GM18499 (cell line): ENCODE measurements around the gene LAYN.

Experiments
- ATAC-seq: cut with Tn5 transposase; IDR thresholded peaks from one replicate; pipeline ENCODE4 v1.9.1; 2021; ENCODE audit warnings: moderate number of reproducible peaks; ENCODE audit not compliant: insufficient read depth, unreplicated experiment

Gene LAYN

DNA sequence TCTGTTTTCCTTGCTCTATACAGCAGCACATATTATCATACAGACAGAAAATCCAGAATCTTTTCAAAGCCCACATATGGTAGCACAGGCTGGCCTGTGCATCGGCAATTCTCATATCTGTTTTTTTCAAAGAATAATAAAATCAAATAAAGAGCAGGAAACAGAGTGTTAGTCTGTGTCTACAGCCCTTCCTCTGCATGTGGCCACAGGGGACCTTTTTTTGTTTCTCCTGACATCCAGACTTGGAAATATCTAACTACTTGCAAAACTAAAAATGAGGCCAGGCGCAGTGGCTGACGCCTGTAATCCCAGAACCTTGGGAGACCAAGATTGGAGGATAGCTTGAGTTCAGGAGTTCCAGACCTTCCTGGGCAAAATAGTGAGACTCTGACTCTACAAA lies 20.3 kb downstream of the LAYN start:
- no peak for ATAC-seq

DNA sequence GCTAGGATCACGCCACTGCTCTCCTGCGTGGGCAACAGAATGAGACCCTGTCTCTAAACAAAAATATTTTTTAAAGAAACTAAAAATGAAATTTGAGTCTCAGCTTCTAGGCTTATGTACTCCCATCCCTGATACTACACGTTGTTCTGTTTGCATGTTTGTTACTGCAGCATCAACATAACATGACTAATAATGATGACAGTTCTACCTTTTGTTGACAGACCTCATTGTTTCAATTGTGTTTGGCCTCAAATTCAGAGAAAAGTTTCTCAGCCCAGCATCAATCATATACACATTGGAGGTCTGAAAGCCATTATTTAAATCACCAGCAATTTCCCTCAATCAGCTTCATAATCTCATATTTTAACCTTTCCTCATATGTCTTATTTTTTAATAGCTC lies 20.8 kb downstream of the LAYN start:
- ATAC-seq, result no peak

DNA sequence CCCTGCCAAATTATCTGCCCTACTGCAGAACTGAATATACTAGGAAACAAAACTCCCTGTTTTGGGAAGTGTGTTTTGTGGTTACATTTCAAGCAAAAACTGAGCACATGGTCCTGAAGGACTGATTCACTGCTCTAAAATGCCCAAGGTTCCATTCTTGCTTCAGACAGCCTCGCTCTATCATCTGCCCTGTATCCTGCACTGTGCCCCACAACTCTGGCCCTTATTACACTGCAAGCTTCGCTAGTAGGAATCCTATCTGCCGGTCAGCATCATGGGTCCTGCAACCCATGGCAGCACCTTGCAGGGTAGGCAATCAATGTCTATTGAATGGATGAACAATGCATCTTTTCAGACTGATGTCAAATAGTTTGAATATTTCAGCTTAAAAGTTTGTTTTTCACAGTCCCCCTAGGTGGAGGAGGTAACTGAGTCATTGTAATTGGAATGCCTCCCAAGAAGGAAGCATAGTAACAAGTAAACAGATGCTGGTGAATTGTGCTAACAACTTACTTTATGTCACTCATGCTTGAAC lies 21.3 kb downstream of the LAYN start:
- no peak for ATAC-seq

DNA sequence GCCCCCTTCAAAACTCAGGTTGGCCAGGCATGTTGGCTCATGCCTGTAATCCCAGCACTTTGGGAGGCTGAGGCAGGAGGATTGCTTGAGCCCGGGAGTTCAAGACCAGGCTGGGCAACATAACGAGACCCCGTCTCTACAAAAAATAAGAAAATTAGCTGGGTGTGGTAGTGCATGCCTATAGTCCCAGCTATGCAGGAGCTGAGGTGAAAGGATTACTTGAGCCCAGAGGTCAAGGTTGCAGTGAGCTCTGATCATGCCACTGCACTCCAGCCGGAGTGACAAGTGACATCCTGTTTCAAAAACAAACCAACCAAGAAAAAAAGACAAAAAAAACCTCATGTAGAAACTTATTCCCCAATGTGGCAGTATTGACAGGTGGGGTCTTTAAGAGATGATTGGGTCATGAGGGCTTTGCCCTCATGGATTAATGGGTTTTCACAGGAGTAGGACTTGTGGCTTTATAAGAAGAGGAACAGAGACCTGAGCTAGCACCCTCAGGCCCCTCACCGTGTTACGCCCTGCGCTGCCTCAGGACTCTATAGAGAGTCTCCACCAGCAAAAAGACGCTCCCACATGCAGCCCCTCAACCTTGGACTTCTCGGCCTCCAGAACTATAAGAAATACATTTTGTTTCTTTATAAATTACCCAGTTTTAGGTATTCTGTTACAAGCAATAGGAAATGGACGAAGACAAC lies 22.3 kb downstream of the LAYN start:
- no peak for ATAC-seq

DNA sequence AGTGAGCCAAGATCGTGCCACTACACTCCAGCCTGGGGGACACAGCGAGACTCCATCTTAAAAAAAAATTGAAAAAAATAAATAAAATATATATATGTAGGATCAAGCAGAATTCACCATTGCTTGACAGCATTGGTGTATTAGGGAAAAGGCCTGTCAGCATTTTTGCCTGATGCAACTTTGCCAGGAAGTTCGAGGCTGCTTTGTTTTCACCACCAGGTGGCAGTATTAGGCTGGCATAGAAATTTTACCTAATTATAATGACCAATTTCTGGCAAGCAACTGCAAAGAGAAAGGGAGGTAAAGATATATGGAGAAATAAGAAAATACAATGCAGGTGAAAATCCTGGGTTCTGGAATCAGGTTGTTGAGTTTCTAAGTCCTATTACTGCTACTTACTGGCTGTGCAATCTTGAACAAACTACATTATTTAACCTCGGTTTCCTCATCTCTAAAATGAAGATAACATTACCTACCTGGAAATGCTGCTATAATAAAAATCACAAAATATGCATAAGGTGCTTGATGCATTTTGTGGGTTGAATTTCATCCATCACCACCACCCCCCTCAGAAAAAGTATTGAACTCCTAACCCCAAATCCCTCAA lies 24.7 kb downstream of the LAYN start:
- no peak for ATAC-seq

DNA sequence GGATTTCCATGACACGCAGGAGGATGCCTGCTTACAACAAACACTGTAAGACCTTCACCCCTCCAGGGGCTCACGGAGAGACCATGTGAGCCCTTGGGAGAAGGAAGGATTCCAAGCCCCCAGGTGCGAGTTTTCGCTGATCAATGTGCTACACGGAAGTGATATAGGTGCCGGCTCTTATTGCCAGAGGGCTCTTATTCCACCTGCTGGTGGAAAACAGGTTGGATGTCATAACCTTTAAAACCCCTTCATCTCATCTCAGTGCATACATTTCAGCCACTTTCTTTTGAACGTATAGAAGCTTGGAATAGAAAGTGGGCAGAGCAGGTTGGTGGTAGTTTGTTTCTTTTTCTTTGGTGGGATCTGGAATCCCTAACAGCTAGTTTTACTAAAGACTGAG lies 25.8 kb downstream of the LAYN start:
- no peak for ATAC-seq

DNA sequence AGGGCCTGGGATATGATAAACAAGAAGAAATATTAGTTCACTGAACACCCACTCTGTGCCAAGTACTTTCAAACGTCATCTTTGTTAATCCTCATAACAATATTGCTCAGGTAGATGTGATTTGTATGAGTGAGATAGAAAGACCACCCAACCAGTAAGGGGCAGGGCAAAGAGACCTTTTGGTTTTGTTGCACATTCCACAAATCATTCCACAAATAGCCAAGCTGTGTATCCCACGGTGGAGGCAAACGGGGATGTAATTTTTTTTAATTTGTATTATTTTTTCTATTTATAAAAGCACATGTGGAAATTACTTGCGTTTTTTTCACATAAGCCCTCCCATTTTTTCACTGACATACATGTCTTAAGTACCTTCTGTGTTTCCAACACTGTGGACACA lies 29.0 kb downstream of the LAYN start:
- no peak for ATAC-seq

DNA sequence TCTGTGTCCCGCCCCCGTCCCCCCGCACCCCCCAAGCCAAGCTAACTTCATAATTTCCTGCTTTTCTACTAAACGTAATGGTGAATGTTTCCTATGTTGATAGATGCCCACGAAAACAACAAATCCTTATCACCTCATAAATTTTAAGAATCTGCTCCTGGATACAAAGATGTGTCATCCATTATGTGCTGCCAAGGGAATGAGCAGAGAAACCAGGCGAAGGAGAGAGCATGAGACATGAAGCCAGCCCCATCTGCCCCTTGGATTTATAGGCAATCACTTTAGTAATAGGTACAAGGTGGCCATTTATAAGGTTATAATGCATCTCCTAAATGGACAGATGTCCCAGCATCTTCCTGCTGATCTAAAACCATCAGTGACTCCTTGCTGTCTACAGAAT lies 30.3 kb downstream of the LAYN start:
- ATAC-seq, result no peak

DNA sequence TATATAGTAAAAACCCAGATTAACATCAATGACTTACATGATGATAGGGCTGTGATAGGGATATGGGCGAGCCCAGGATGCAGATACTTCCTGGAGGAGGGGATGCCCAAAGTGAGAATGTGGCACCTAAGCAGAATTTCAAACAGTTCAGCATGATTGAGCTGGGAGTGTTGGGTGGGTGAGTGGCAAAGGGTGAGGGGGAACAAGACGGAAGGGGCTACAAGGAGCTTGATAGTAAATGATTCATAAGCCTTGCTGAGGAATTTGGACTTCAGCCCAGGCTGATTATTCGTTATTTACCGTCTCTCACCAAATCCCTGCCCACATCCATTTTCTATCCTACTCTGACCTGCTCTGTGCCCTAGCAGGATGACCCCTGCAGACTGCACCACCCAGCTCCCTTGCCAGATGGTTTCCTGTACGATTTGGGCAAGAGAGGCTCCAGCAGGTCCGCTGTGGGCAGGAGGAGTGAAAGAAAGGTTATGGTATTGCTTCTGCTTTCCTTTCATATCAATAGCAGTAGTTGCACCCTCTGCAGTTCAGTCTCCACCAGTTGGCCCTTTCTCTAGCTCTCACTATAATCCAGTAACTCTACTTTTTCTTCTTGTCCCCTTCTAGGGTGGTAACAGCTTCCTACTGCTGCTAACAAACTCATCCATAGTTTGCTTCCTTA lies 31.4 kb downstream of the LAYN start:
- ATAC-seq, result no peak

DNA sequence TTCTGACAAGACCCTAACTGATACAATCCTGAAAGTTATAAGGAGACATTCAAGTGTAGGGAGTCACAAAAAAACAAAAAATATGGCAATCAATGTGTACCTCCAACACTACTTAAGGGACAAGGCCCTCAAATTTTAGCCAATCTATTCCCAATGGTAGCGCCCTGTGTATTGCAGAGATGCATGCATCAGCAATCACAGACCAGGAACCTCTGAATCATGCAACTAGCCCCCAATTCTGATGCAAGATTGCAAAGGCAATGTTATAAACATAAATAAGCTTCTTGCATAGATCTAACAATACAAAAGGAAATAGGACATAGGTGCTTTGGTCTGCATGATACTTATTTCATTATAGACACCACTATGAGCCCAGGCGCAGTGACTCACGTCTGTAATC lies 32.1 kb downstream of the LAYN start:
- no peak for ATAC-seq

DNA sequence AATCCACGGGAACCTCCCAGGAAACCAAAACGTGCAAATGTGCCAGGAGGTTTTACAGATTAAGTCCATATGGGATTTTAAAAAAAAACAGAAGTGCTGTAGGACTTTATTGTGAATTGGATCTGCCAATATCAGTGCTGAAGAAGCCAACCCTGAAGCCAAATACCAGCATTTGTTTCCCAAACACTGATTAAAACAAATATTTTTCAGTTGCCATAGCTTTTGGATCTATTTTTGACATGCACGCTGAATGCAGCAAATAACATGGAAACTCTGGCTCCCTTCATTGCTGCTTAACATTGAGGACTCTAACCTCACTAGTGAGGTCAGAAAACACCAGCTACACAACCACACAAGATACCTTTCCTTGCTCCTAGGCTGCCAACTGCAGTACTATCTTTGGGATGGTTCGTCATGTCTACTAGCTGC lies 33.3 kb downstream of the LAYN start:
- ATAC-seq, result no peak

DNA sequence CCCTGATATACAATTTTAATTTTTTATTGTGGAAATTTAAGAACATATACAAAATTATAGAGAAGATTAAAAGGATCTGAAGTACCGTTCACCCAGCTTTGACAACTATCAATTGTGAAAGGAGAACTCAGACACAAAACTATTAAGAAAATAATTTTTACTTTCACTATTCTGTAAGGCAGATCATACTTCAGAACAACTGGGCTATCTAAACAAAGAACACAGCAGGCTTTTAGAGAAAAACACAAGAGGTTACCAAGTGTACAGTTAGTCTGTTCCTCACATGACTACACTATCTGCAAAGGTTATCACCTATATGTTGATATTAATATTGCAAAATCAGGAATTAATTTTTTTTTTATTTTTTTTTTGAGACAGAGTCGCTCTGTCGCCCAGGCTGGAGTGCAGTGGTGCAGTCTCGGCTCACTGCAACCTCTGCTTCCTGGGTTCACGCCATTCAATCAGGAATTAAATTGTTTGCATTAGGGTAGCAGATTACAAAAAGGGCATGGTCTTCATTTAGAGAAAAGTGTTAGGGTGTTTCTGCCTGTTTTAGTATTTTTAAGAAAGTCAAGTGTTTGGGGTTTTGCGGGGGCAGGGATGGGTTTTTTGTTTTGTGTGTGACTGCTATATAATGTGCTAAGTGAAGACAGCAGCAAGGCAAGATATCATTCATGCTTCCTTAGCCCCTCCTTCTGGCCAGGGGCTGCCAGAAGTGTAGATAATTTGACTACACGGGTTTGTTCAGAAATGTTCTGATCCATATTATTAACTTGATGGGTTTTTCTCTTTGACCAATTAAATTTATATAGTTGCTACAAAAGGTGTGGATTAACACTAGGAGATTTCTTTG lies 34.1 kb downstream of the LAYN start:
- ATAC-seq, result no peak

DNA sequence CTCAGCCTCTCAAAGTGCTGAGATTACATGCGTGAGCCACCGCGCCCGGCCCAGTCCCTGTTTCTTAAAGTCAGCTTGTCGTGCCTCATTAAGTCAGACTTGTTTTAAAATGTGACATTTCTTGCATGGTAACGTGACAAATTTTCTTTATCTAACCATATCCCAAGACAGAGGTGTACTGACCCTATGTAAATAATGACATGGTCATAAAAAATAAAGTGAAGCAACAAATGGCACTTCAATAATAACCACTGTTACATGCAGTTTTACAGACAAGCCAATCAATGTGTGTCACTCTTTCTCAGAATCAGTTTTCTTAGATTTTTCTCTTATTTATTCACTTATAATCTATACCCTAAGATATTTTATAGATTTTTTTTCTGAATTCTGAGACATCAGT lies 35.2 kb downstream of the LAYN start:
- ATAC-seq, result no peak

DNA sequence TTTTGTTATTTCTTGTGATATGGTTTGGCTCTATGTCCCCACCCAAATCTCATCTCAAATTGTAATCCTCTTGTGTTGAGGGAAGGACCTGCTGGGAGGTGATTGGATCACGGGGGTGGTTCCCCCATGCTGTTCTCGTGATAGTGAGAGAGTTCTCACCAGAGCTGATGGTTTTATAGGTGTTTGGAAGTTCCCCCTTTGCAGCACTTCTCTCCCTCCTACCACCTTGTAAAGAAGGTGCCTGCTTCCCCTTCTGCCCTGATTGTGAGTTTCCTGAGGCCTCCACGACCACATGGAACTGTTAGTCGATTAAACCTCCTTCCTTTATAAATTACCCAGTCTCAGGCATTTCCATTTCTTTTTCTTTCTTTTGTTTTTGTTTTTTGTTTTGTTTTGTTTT lies 37.3 kb downstream of the LAYN start:
- ATAC-seq, result no peak

DNA sequence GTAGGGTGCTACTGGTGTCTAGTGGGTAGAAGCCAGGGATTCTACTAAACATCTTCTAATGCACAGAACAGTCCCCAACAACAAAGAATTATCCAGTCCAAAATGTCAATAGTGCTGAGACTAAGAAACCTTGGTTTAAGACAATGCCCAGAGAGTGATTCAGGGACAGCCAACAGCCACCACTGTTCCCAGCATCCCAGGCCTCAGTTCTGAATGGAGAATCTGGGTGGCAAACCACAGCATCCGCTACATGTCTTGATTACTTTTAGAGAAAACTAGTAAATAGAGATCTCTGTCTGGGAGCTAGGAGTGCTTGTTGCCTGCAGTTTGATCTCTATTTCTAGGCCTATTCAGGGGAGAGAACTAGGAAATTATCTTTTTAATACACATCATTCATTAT lies 40.8 kb downstream of the LAYN start:
- no peak for ATAC-seq

DNA sequence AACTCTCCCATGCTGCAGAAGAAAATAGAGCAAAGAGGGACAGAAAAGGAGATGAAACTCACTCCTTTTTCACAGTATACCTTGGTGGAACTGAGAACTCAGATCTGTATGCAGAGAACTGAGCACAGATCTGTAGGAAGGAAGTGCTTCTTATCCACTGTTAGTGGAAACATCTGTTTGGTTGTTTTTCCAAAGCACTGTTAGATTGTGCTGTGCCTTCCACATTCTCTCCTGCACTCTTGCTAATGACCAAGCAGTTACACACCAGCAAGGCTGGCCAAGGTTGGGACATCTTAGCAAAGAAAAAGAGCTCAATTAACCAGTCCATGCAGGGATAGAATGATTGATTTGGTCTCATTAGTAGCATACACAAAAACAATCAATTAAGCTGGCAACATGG lies 41.6 kb downstream of the LAYN start:
- ATAC-seq, result no peak

DNA sequence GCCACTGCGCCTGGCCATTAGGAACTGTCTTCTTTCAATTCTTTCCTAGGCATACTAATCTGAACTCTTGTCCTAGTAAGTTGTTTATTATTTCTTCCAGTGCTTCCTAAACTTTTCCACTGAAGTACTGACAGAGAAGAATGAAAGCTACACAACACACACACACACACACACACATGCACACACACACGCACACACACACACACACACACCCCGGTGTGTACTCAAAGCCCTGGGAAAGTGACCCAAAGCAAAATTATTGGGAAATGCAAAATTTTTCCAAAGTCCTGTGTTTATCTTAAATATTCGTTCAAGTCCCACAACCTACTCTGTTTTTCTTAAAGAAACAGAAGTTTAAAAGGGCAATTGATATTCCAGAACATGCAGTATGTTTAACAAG lies 42.4 kb downstream of the LAYN start:
- ATAC-seq, result no peak

DNA sequence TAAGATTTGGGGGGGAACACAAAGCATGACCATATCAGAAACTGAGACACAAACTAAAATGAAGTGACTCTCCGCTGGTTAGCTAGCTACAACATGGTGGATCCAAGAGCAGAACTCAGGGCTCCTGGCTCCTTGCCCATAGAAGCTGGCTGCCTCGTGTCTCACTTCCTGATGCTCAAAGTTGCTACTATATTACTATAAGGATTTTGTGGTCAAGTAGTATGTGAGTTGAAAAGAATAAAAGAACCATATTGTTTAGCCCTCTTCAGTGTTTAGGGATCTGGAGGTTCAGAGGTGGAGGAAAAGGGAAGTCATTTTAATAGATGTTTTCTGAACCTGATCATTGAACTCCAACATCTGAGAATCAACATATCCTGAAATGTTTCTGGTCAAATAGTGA lies 44.9 kb downstream of the LAYN start:
- no peak for ATAC-seq

DNA sequence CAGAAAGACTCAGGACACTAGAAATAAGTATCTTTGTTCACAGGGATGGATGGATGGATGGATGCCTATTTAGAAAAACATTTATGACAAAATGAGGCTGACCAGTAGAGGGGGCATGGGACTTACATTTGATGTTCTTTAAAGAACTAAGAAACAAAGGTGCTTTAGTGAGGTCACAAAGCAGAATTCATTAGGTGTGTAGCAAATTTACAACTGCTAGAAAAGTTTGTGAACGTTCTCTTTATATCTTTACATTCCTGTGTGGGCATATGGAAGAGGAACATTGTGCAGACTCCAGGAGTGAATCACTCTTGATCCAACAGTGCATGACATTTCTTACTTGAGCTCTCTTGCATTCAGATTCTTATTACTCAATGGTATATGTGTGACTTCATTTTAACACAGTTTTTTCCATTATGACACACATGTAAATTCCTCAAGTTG lies 45.9 kb downstream of the LAYN start:
- no peak for ATAC-seq

DNA sequence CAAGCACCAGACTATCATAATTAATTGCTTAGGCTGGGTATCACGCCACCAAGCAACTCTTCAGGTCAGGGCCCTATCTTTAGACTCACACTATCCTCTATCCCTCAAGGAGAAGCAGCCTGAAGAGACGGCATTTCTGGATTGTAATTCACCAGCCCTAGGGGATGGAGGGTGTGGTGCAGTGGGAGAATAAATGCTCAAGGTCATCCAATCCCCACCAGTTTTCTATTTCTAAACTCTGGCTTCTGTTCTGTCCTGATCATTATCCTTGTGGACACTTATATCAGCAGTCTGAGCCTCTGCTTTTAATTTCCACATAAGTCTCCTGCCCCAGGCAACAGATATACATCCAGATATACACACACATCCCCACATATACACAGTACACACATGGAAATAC lies 48.6 kb downstream of the LAYN start:
- no peak for ATAC-seq
